HL-60 (cell line): ENCODE results near the gene KRT3.

ENCODE experiments used
- CTCF ChIP-seq: IDR thresholded peaks from one replicate; pipeline ENCODE4 v1.5.1; 2011; ENCODE audit warnings: low read length, control low read depth, inconsistent platforms; ENCODE audit not compliant: insufficient read depth
- POLR2AphosphoS5 ChIP-seq: IDR thresholded peaks from 2 replicates; pipeline ENCODE4 v1.6.1; 2012; ENCODE audit warnings: low read depth
- REST ChIP-seq: IDR thresholded peaks from 2 replicates; pipeline ENCODE4 v1.6.1; 2012; ENCODE audit warnings: low read depth; ENCODE audit not compliant: insufficient replicate concordance

GRCh38 chr12:52761802-52762201 lies 34.1 kb downstream of the KRT3 start:
- no peak for TF ChIP-seq CTCF
- no peak for TF ChIP-seq POLR2AphosphoS5
- no peak for TF ChIP-seq REST
